ENCODE results near the gene SPRED3.
"Not testable (repeated sequence)": the region's sequence is repeated elsewhere in the genome, so short reads cannot be mapped to it uniquely, and the experiment has no call there.

The SPRED3 gene

GRCh38 chr19:38391911-38392464 lies 3.5 kb downstream of the SPRED3 start:
- DNase-seq (ENCODE audit: low spot score): no peak

- DNase-seq (ENCODE audit: low spot score): peak; percentile 44
Observed at GRCh38 chr19:38392707-38393308, 4.3 kb downstream of the SPRED3 start.

GRCh38 chr19:38394488-38394887 lies 6.0 kb downstream of the SPRED3 start:
- DNase-seq (ENCODE audit: low spot score): peak; percentile 31

- no peak for DNase-seq (ENCODE audit: low spot score)
Observed at GRCh38 chr19:38395381-38396114, 7.1 kb downstream of the SPRED3 start.

GRCh38 chr19:38399081-38399480 lies 10.6 kb downstream of the SPRED3 start:
- DNase-seq (ENCODE audit: low spot score): no peak

- no peak for DNase-seq (ENCODE audit: low spot score)
Observed at GRCh38 chr19:38399537-38399936, 11.0 kb downstream of the SPRED3 start.

GRCh38 chr19:38400361-38400760 lies 11.9 kb downstream of the SPRED3 start:
- no peak for DNase-seq (ENCODE audit: low spot score)

GRCh38 chr19:38401148-38401547 lies 12.7 kb downstream of the SPRED3 start:
- no peak for DNase-seq (ENCODE audit: low spot score)

GRCh38 chr19:38402623-38402966 lies 14.1 kb downstream of the SPRED3 start:
- no peak for DNase-seq (ENCODE audit: low spot score)

- DNase-seq (ENCODE audit: low spot score): peak; percentile 100
Observed at GRCh38 chr19:38402967-38403674, 14.6 kb downstream of the SPRED3 start, which contains the start of gene FAM98C. FAM98C (plus strand) TSS chr19:38403093; CDS start chr19:38403154, 61 bp downstream.

- no peak for DNase-seq (ENCODE audit: low spot score)
Observed at GRCh38 chr19:38404858-38405257, 16.4 kb downstream of the SPRED3 start.

GRCh38 chr19:38405276-38405675 lies 16.8 kb downstream of the SPRED3 start:
- no peak for DNase-seq (ENCODE audit: low spot score)

GRCh38 chr19:38409631-38410133 lies 21.2 kb downstream of the SPRED3 start:
- DNase-seq (ENCODE audit: low spot score): peak; percentile 49

- not testable (repeated sequence) for DNase-seq (ENCODE audit: low spot score)
Observed at GRCh38 chr19:38410407-38410806, 21.9 kb downstream of the SPRED3 start.

- no peak for DNase-seq (ENCODE audit: low spot score)
Observed at GRCh38 chr19:38411041-38411712, 22.7 kb downstream of the SPRED3 start.

- DNase-seq (ENCODE audit: low spot score): not testable (repeated sequence)
Observed at GRCh38 chr19:38411898-38412297, 23.4 kb downstream of the SPRED3 start.

- DNase-seq (ENCODE audit: low spot score): no peak
Observed at GRCh38 chr19:38412491-38412890, 24.0 kb downstream of the SPRED3 start.

- no peak for DNase-seq (ENCODE audit: low spot score)
Observed at GRCh38 chr19:38412961-38413360, 24.5 kb downstream of the SPRED3 start.

GRCh38 chr19:38413416-38413815 lies 24.9 kb downstream of the SPRED3 start:
- no peak for DNase-seq (ENCODE audit: low spot score)

- DNase-seq (ENCODE audit: low spot score): no peak
Observed at GRCh38 chr19:38417146-38417543, 28.6 kb downstream of the SPRED3 start.

- peak; percentile 22 for DNase-seq (ENCODE audit: low spot score)
Observed at GRCh38 chr19:38417544-38418506, 29.3 kb downstream of the SPRED3 start.

Data from AG08395 (cell line).